Measurements from ENCODE around the gene LMO2.
"Not testable (repeated sequence)": the region's sequence is repeated elsewhere in the genome, so short reads cannot be mapped to it uniquely, and the experiment has no call there.

The LMO2 gene

GRCh38 chr11:33860926-33861325, 30.9 kb downstream of the LMO2 start:
- peak; percentile 12 for DNase-seq

- DNase-seq: no peak
Measured at GRCh38 chr11:33859306-33859705, 32.6 kb downstream of the LMO2 start.

- DNase-seq: peak; percentile 58
Measured at GRCh38 chr11:33857933-33858371, 33.9 kb downstream of the LMO2 start.

- no peak for DNase-seq
Measured at GRCh38 chr11:33855500-33855899, 36.4 kb downstream of the LMO2 start.

- DNase-seq: no peak
Measured at GRCh38 chr11:33848717-33849390, 43.0 kb downstream of the LMO2 start.

GRCh38 chr11:33847251-33847650, 44.6 kb downstream of the LMO2 start:
- DNase-seq: no peak

GRCh38 chr11:33844236-33844635, 47.6 kb downstream of the LMO2 start:
- no peak for DNase-seq

- no peak for DNase-seq
Measured at GRCh38 chr11:33843018-33843417, 48.9 kb downstream of the LMO2 start.

- DNase-seq: no peak
Measured at GRCh38 chr11:33842236-33842915, 49.5 kb downstream of the LMO2 start.

- DNase-seq: not testable (repeated sequence)
Measured at GRCh38 chr11:33838234-33838633, 53.6 kb downstream of the LMO2 start.

- not testable (repeated sequence) for DNase-seq
Measured at GRCh38 chr11:33837334-33837733, 54.5 kb downstream of the LMO2 start.

GRCh38 chr11:33835143-33835878, 56.6 kb downstream of the LMO2 start:
- DNase-seq: no peak

GRCh38 chr11:33832676-33833075, 59.2 kb downstream of the LMO2 start:
- DNase-seq: no peak

- DNase-seq: no peak
Measured at GRCh38 chr11:33830903-33831648, 60.8 kb downstream of the LMO2 start.

GRCh38 chr11:33829430-33830141, 62.3 kb downstream of the LMO2 start:
- no peak for DNase-seq

GRCh38 chr11:33828604-33829429, 63.1 kb downstream of the LMO2 start:
- DNase-seq: no peak

- no peak for DNase-seq
Measured at GRCh38 chr11:33827206-33827605, 64.7 kb downstream of the LMO2 start.

- no peak for DNase-seq
Measured at GRCh38 chr11:33825854-33826560, 65.9 kb downstream of the LMO2 start.

- not testable (repeated sequence) for DNase-seq
Measured at GRCh38 chr11:33822981-33823380, 68.9 kb downstream of the LMO2 start.

GRCh38 chr11:33819278-33820035, 72.4 kb downstream of the LMO2 start:
- no peak for DNase-seq

All from NCI-H2029 (cell line).